CD14-positive monocyte (primary cell): ENCODE measurements around the gene SARNP. TPM values are rescaled to one million over a fixed set of nuclear protein-coding genes. Genes with fewer than 3 reads are reported as not detected.

Source experiments
- DNase-seq, 3 donors: peaks; one replicate each; pipeline ENCODE4 v3.0.0-alpha.2; 2011 to 2022
- H2AFZ ChIP-seq: 2 replicates; pipeline ENCODE4 v1.6.0; 2012; ENCODE audit warnings: mild to moderate bottlenecking, low read depth, low read length, inconsistent platforms; ENCODE audit not compliant: insufficient read depth, poor library complexity, severe bottlenecking
- H3K27ac ChIP-seq, 2 donors: 1 replicate in 1 of 2; 2 replicates in 1 of 2; pipeline ENCODE4 v1.5.1; 2012 to 2013; ENCODE audit warnings: low read length in 2 of 2, control low read depth in 1 of 2, inconsistent platforms in 1 of 2, low read depth in 1 of 2, mild to moderate bottlenecking in 1 of 2
- H3K27me3 ChIP-seq, 2 donors: one replicate each; pipeline versions ENCODE4 v1.6.0 to v1.6.1; 2011 to 2013; ENCODE audit warnings: low read length in 2 of 2; ENCODE audit not compliant: control insufficient read depth in 2 of 2, insufficient read depth in 2 of 2
- H3K36me3 ChIP-seq, 2 donors: replicated peaks in 1 of 2; 1 replicate in 1 of 2; 2 replicates in 1 of 2; pipeline versions ENCODE4 v1.5.1 to v1.6.1; 2012 to 2013; ENCODE audit warnings: low read length in 2 of 2, control low read depth in 1 of 2, inconsistent platforms in 1 of 2, mild to moderate bottlenecking in 1 of 2; ENCODE audit not compliant: insufficient read depth in 2 of 2, control insufficient read depth in 1 of 2
- H3K4me1 ChIP-seq, 2 donors: 1 replicate in 1 of 2; 2 replicates in 1 of 2; pipeline versions ENCODE4 v1.5.1 to v1.6.1; 2012 to 2013; ENCODE audit warnings: low read length in 2 of 2, control low read depth in 1 of 2, inconsistent platforms in 1 of 2, mild to moderate bottlenecking in 1 of 2, moderate library complexity in 1 of 2; ENCODE audit not compliant: insufficient read depth in 2 of 2, control insufficient read depth in 1 of 2
- H3K4me2 ChIP-seq: replicated peaks from 2 replicates; pipeline ENCODE3; 2012; ENCODE audit warnings: low read length, moderate library complexity, mild to moderate bottlenecking; ENCODE audit not compliant: poor library complexity, severe bottlenecking; ENCODE audit errors: extremely low read depth
- H3K4me3 ChIP-seq, 3 experiments: fragments of 200-600 bp in 1 of 3; sonication (generic) in 1 of 3; replicated peaks in 1 of 3; 1 replicate in 2 of 3; 2 replicates in 1 of 3; pipeline ENCODE4 v1.5.1; 2011 to 2013; ENCODE audit warnings: low read length in 3 of 3, mild to moderate bottlenecking in 3 of 3, control low read depth in 2 of 3, low read depth in 2 of 3, inconsistent platforms in 1 of 3, moderate library complexity in 1 of 3
- H3K79me2 ChIP-seq: 2 replicates; pipeline ENCODE4 v1.6.0; 2012; ENCODE audit warnings: mild to moderate bottlenecking, control low read depth, inconsistent platforms, low read length, moderate library complexity; ENCODE audit not compliant: insufficient read depth
- H3K9ac ChIP-seq: 2 replicates; pipeline ENCODE4 v1.6.0; 2017; ENCODE audit warnings: low read length, mild to moderate bottlenecking; ENCODE audit not compliant: insufficient read depth, poor library complexity, severe bottlenecking
- H3K9me3 ChIP-seq, 2 donors: replicated peaks in 1 of 2; 1 replicate in 1 of 2; 2 replicates in 1 of 2; pipeline versions ENCODE4 v1.5.1 to v1.6.1; 2012 to 2013; ENCODE audit warnings: low read length in 2 of 2, control low read depth in 1 of 2; ENCODE audit not compliant: control insufficient read depth in 1 of 2, insufficient read depth in 1 of 2
- H4K20me1 ChIP-seq: 2 replicates; pipeline ENCODE4 v1.6.0; 2012; ENCODE audit warnings: mild to moderate bottlenecking, low read length, control low read depth, moderate library complexity; ENCODE audit not compliant: insufficient read depth
- H3K27ac Mint-ChIP-seq, 7 donors: one replicate each; pipeline ENCODE4 v1.8.0; 2020; ENCODE audit warnings: mild to moderate bottlenecking in 7 of 7, mixed read lengths in 7 of 7, moderate library complexity in 6 of 7, inconsistent platforms in 2 of 7
- H3K27me3 Mint-ChIP-seq, 3 donors: one replicate each; pipeline ENCODE4 v1.8.0; 2021 to 2022; ENCODE audit warnings: low read depth in 3 of 3, mild to moderate bottlenecking in 3 of 3, mixed read lengths in 3 of 3, moderate library complexity in 3 of 3, inconsistent platforms in 1 of 3
- H3K36me3 Mint-ChIP-seq, 2 donors: one replicate each; pipeline ENCODE4 v1.8.0; 2020; ENCODE audit warnings: mixed read lengths in 2 of 2, inconsistent platforms in 1 of 2, mild to moderate bottlenecking in 1 of 2
- H3K4me1 Mint-ChIP-seq: one replicate; pipeline ENCODE4 v1.8.0; 2020; ENCODE audit warnings: mild to moderate bottlenecking, mixed read lengths
- H3K4me3 Mint-ChIP-seq, 2 donors: one replicate each; pipeline ENCODE4 v1.8.0; 2020; ENCODE audit warnings: mild to moderate bottlenecking in 2 of 2, mixed read lengths in 2 of 2, moderate library complexity in 1 of 2
- H3K9me3 Mint-ChIP-seq, 7 donors: one replicate each; pipeline ENCODE4 v1.8.0; 2020 to 2022; ENCODE audit warnings: mixed read lengths in 7 of 7, mild to moderate bottlenecking in 6 of 7, moderate library complexity in 6 of 7, inconsistent platforms in 2 of 7
- WGBS: methylation state at CpG from one replicate; pipeline ENCODE4 v1.1.5; 2013; ENCODE audit warnings: missing lambda C conversion rate; ENCODE audit not compliant: insufficient coverage; 5-methylcytosine and 5-hydroxymethylcytosine counted together
- intact Hi-C, 2 donors: fragments of 100-400 bp; cut with micrococcal nuclease; formaldehyde crosslinking; loops; one replicate each; pipeline versions ENCODE4 v1.15.0 to v1.15.1; 2023
- polyA plus RNA-seq, 3 donors: library from polyadenylated mRNA; depleted of rRNA in 1 of 3; unstranded in 2 of 3; stranded (reverse) in 1 of 3; fragments of 300-500 nt in 2 of 3; fragments of >200 nt in 1 of 3; fragmentation: Illumina TruSeq in 2 of 3; gene quantifications; 1 replicate in 2 of 3; 2 replicates in 1 of 3; pipeline ENCODE4 v1.2.3, GENCODE V29; 2012 to 2021
- TF ChIP-seq, protein P1 (sequence below): fragments of 200-600 bp; IDR thresholded peaks from one replicate; pipeline ENCODE4 v1.8.0; 2022; ENCODE audit warnings: antibody characterized with exemption, mild to moderate bottlenecking

Gene SARNP
- polyA plus RNA-seq, 3 donors: 28.9 to 139 (median 98.6) TPM

- Histone ChIP-seq H3K79me2 (no peaks in the 10 kb centered on the region), H3K27ac (no peak overlapping the region)
Observed at GRCh38 chr12:55736780-55737580, 80.5 kb downstream of the SARNP start.

GRCh38 chr12:55736076-55736475 is 81.4 kb downstream of the SARNP start:
- Mint-ChIP-seq H3K27ac (peak overlapping the region in 2 of 7 donors; percentile 5 to 70), H3K4me3 (no peak overlapping the region)
- H3K4me2 ChIP-seq: no peak overlapping the region

More at GRCh38 chr12:55736780-55737580, 80.5 kb downstream of the SARNP start:
- Mint-ChIP-seq H3K36me3 (peaks cover 0 to 3% of the 10 kb centered on the region in 2 donors), H3K27me3 (peaks cover 10 to 18% (median 14%) of the 10 kb centered on the region in 3 donors), H3K4me3 (peak overlapping the region in 1 of 2 donors; percentile 9), H3K9me3 (no peaks in the 10 kb centered on the region), H3K27ac (peak overlapping the region in 4 of 7 donors; percentile 2 to 73 (median 16)), H3K4me1 (peaks cover 22% of the 10 kb centered on the region)
- peak overlapping the region; percentile 91 for H2AFZ ChIP-seq
- no peaks in the 10 kb centered on the region for H4K20me1 ChIP-seq
- TF ChIP-seq, protein P1, sequence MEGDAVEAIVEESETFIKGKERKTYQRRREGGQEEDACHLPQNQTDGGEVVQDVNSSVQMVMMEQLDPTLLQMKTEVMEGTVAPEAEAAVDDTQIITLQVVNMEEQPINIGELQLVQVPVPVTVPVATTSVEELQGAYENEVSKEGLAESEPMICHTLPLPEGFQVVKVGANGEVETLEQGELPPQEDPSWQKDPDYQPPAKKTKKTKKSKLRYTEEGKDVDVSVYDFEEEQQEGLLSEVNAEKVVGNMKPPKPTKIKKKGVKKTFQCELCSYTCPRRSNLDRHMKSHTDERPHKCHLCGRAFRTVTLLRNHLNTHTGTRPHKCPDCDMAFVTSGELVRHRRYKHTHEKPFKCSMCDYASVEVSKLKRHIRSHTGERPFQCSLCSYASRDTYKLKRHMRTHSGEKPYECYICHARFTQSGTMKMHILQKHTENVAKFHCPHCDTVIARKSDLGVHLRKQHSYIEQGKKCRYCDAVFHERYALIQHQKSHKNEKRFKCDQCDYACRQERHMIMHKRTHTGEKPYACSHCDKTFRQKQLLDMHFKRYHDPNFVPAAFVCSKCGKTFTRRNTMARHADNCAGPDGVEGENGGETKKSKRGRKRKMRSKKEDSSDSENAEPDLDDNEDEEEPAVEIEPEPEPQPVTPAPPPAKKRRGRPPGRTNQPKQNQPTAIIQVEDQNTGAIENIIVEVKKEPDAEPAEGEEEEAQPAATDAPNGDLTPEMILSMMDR: peak; percentile 83
- H3K9me3 ChIP-seq: no peaks in the 10 kb centered on the region
- no peak overlapping the region for H3K4me3 ChIP-seq
- H3K4me2 ChIP-seq: no peak overlapping the region
- no peak overlapping the region for H3K9ac ChIP-seq
- 61% methylated on average over 6 of the region's 6 CpGs for WGBS
- H3K36me3 ChIP-seq: no peaks in the 10 kb centered on the region
- peaks cover 2 to 4% of the 10 kb centered on the region in 2 donors for H3K27me3 ChIP-seq
- intact Hi-C loops: loop anchor here in 1 of 2 donors (5.0 kb wide), 1 partner anchor 190 kb away; the partner anchor contains the start of gene PYM1
- peaks cover 11 to 18% of the 10 kb centered on the region in 2 donors for H3K4me1 ChIP-seq
- DNase-seq: peak; percentile 51 to 65 (median 59)

More at GRCh38 chr12:55736076-55736475, 81.4 kb downstream of the SARNP start:
- Histone ChIP-seq H3K27me3 (no peaks in the 10 kb centered on the region), H3K79me2 (no peaks in the 10 kb centered on the region), H3K9me3 (no peaks in the 10 kb centered on the region), H3K4me3 (no peak overlapping the region), H2AFZ (no peak overlapping the region), H3K27ac (no peak overlapping the region), H3K36me3 (no peaks in the 10 kb centered on the region), H4K20me1 (no peaks in the 10 kb centered on the region), H3K9ac (no peak overlapping the region), H3K4me1 (peaks cover 11 to 18% of the 10 kb centered on the region in 2 donors)
- DNase-seq: no peak
- intact Hi-C loops: loop anchor here in 1 of 2 donors (5.0 kb wide), 1 partner anchor 191 kb away; the partner anchor contains the start of gene PYM1
- peaks cover 0 to 3% of the 10 kb centered on the region in 2 donors for H3K36me3 Mint-ChIP-seq
- no peaks in the 10 kb centered on the region for H3K9me3 Mint-ChIP-seq
- peaks cover 19% of the 10 kb centered on the region for H3K4me1 Mint-ChIP-seq
- H3K27me3 Mint-ChIP-seq: peaks cover 2 to 10% (median 10%) of the 10 kb centered on the region in 3 donors
- 84% methylated on average over 3 of the region's 3 CpGs for WGBS
- TF ChIP-seq, protein P1: no peak
